ENCODE results near the gene MGLL. TPM values are rescaled to one million over a fixed set of nuclear protein-coding genes. Genes with fewer than 3 reads are reported as not detected.
A peak's percentile ranks its signal among the peaks of the same experiment; 100 is the strongest.

MGLL gene
- total and polyA plus RNA-seq, 2 experiments from 2014 or later: 58.7 to 184 TPM

DNA sequence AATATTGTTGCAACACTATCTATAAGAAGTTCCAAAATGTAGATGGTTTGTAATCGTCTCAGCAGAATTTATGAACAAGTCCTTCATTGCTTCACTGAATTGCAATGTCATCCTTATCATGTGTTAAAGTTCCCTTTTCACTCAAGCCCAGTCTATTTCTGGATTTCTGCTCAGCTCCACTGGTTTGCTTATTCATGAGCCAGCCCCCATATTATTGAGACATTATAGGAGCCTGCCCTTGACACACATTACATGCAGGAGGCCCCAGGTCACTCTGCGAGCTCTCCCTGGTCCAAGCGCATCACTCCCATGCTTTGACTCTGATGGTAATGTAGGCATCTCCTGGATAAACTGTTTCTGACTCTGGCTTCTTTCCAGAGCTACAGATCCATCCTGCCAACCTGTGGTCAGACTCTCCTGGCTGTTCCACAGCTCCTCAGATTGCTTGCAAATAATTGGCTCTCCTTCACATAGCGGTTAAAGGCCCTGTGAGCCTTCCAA, 92.7 kb downstream of the MGLL start:
- Histone ChIP-seq H3F3A (ENCODE audit: insufficient read depth) (peaks cover 11% of the 10 kb centered on the region), H3K4me3 (no peak overlapping the region), H3K4me2 (ENCODE audit: unreplicated experiment) (no peak overlapping the region), H3K27me3 (replicated peaks; ENCODE audit: insufficient read depth) (no peaks in the 10 kb centered on the region), H3K9me2 (ENCODE audit: insufficient read depth) (no peaks in the 10 kb centered on the region), H3K27ac (no peak overlapping the region), H3K79me2 (ENCODE audit: insufficient read depth) (peaks cover 36% of the 10 kb centered on the region; the same call in 1 of the 2 replicates), H3K9ac (no peak overlapping the region), H3K9me3 (ENCODE audit: low read depth) (no peaks in the 10 kb centered on the region), H3K36me3 (ENCODE audit: low read depth) (no peaks in the 10 kb centered on the region), H3K4me1 (ENCODE audit: insufficient read depth) (peaks cover 7% of the 10 kb centered on the region), H4K20me1 (ENCODE audit: insufficient read depth) (no peaks in the 10 kb centered on the region), H2AFZ (no peak overlapping the region)
- in situ Hi-C loops (cut with MboI): no loop called here
- TF ChIP-seq EZH2phosphoT487 (IDR thresholded peaks at IDR 0.05; ENCODE audit: insufficient read depth, low read depth): no peak
- TF ChIP-seq EZH2 (IDR thresholded peaks at IDR 0.05; ENCODE audit: insufficient read depth, poor library complexity, severe bottlenecking): no peak
- DNase-seq: no peak
- 96 to 97% methylated on average over 4 of the region's 4 CpGs for WGBS, 2 experiments (ENCODE audit: low coverage in 1 of 2, low lambda C conversion rate in 2 of 2, missing lambda C conversion rate in 2 of 2)

DNA sequence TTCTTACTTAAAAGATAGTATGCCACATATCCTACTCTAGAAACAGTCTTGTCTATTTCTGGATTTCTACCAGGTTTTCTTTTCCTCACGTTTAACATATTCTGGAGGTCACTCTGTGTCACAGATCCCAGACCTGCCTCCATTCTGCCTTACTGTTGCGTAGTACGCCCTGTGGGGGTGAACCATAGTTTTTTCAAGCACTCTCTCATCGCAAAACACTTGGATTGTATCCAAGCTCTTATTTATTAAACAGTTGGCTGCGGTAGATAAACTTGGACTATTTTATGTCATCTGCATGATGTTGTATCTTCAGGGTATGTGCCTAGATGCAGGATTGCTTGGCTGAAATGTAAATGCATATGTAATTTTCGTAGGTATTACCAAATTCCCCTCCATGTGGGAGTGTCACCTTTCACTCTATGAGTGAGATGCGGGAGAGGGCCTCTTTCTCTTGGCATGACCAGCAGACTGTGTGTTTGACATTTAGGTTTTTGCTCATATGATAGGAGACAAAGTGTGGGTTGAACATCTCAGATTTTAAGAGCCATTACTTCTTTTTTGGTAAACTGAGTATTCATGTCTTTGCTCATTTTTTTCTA, 93.8 kb downstream of the MGLL start:
- Histone ChIP-seq H3K27me3 (replicated peaks; ENCODE audit: insufficient read depth) (no peaks in the 10 kb centered on the region), H3K9ac (no peak overlapping the region), H3K27ac (no peak overlapping the region), H3K36me3 (ENCODE audit: low read depth) (no peaks in the 10 kb centered on the region), H3F3A (ENCODE audit: insufficient read depth) (0 out of 2 replicates have a peak, but pooled peaks cover 4% of the 10 kb centered on the region), H3K9me3 (ENCODE audit: low read depth) (no peaks in the 10 kb centered on the region), H2AFZ (no peak overlapping the region), H4K20me1 (ENCODE audit: insufficient read depth) (no peaks in the 10 kb centered on the region), H3K4me3 (no peak overlapping the region), H3K79me2 (ENCODE audit: insufficient read depth) (peaks cover 28% of the 10 kb centered on the region; the same call in 1 of the 2 replicates), H3K4me1 (ENCODE audit: insufficient read depth) (no peaks in the 10 kb centered on the region), H3K9me2 (ENCODE audit: insufficient read depth) (no peaks in the 10 kb centered on the region), H3K4me2 (ENCODE audit: unreplicated experiment) (no peak overlapping the region)
- TF ChIP-seq EZH2 (IDR thresholded peaks at IDR 0.05; ENCODE audit: insufficient read depth, poor library complexity, severe bottlenecking) (no peak), EZH2phosphoT487 (IDR thresholded peaks at IDR 0.05; ENCODE audit: insufficient read depth, low read depth) (no peak)
- in situ Hi-C loops (cut with MboI): no loop called here
- 93 to 95% methylated on average over 7 of the region's 7 CpGs for WGBS, 2 experiments (ENCODE audit: low coverage in 1 of 2, low lambda C conversion rate in 2 of 2, missing lambda C conversion rate in 2 of 2)
- DNase-seq: no peak

DNA sequence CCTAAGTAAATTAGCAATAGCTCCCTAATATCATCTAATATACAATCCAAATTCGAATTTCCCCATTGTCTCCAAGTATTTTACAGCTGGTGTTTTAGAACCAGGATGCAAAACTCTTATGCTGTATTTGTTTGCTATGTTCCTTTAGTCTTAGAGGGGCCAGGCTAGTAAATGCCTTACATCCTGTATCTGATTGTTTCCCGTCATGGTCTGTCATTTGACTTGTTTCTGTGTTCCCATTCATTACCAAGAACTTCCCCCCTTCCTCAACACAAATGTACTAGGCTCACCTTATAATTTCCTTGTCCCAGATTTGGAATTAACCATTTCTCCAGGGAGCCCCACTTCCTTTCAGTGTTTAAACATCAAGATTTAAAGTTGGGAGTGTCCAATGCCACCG, 95.4 kb downstream of the MGLL start:
- DNase-seq: no peak
- H3K27me3 ChIP-seq (replicated peaks; ENCODE audit: insufficient read depth): no peaks in the 10 kb centered on the region
- 0 out of 2 replicates have a peak, but pooled peaks cover 4% of the 10 kb centered on the region for H3F3A ChIP-seq (ENCODE audit: insufficient read depth)
- no peak overlapping the region for H3K4me3 ChIP-seq
- 0 out of 2 replicates have a peak, but pooled peaks cover 5% of the 10 kb centered on the region for H3K4me1 ChIP-seq (ENCODE audit: insufficient read depth)
- TF ChIP-seq EZH2 (IDR thresholded peaks at IDR 0.05; ENCODE audit: insufficient read depth, poor library complexity, severe bottlenecking) (no peak), EZH2phosphoT487 (IDR thresholded peaks at IDR 0.05; ENCODE audit: insufficient read depth, low read depth) (no peak)
- H3K9me2 ChIP-seq (ENCODE audit: insufficient read depth): no peaks in the 10 kb centered on the region
- WGBS, 2 experiments (ENCODE audit: low coverage in 1 of 2, low lambda C conversion rate in 2 of 2, missing lambda C conversion rate in 2 of 2): 95 to 100% methylated on average over 3 of the region's 3 CpGs
- H4K20me1 ChIP-seq (ENCODE audit: insufficient read depth): no peaks in the 10 kb centered on the region
- no peak overlapping the region for H3K4me2 ChIP-seq (ENCODE audit: unreplicated experiment)
- no peak overlapping the region for H2AFZ ChIP-seq
- H3K27ac ChIP-seq: no peak overlapping the region
- no peaks in the 10 kb centered on the region; the same call in 1 of the 2 replicates for H3K36me3 ChIP-seq (ENCODE audit: low read depth)
- H3K9me3 ChIP-seq (ENCODE audit: low read depth): no peaks in the 10 kb centered on the region
- H3K9ac ChIP-seq: no peak overlapping the region
- in situ Hi-C loops (cut with MboI): no loop called here
- H3K79me2 ChIP-seq (ENCODE audit: insufficient read depth): peaks cover 17% of the 10 kb centered on the region; the same call in 1 of the 2 replicates

DNA sequence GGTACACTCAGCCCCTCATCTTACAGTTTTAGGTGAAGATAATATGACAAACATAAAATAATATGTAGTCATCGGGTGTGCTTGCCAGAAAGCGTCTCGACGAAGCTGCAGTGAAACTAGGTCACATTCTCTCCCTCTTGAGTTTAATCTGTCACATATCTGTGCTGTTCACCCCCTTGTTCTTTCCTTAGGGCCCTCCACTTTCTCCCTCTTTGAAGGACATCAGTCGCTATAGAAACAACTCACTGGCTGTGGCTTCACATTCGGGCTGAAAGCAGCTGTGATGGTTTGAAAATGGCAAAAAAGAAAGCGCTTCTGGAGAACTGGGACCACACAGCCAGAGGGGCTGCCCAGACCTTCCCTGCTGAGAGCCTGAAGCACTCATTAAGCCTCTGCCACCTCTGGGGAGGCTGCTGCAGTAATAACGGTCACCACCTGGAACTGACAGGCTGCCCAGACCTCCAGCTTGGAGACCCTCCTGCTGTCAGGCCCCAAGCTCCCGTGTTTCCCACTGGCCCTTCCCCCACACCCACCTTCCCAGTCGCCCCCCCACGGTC, 99.2 kb downstream of the MGLL start:
- in situ Hi-C loops (cut with MboI): no loop called here
- Histone ChIP-seq H3K36me3 (ENCODE audit: low read depth) (peaks cover 7% of the 10 kb centered on the region; the same call in 1 of the 2 replicates), H2AFZ (no peak overlapping the region), H3K9me2 (ENCODE audit: insufficient read depth) (no peaks in the 10 kb centered on the region), H3K4me1 (ENCODE audit: insufficient read depth) (0 out of 2 replicates have a peak, but pooled peaks cover 5% of the 10 kb centered on the region), H3K79me2 (ENCODE audit: insufficient read depth) (no peaks in the 10 kb centered on the region), H3K4me3 (no peak overlapping the region), H3F3A (ENCODE audit: insufficient read depth) (no peaks in the 10 kb centered on the region), H3K4me2 (ENCODE audit: unreplicated experiment) (no peak overlapping the region), H3K27ac (no peak overlapping the region), H3K27me3 (replicated peaks; ENCODE audit: insufficient read depth) (no peaks in the 10 kb centered on the region), H3K9me3 (ENCODE audit: low read depth) (no peaks in the 10 kb centered on the region), H4K20me1 (ENCODE audit: insufficient read depth) (no peaks in the 10 kb centered on the region), H3K9ac (no peak overlapping the region)
- WGBS, 2 experiments (ENCODE audit: low coverage in 1 of 2, low lambda C conversion rate in 2 of 2, missing lambda C conversion rate in 2 of 2): 55% methylated on average over 10 to 11 of the region's 11 CpGs
- no peak for TF ChIP-seq EZH2phosphoT487 (IDR thresholded peaks at IDR 0.05; ENCODE audit: insufficient read depth, low read depth)
- no peak for TF ChIP-seq EZH2 (IDR thresholded peaks at IDR 0.05; ENCODE audit: insufficient read depth, poor library complexity, severe bottlenecking)
- peak; percentile 49 for DNase-seq
